K562 (cell line): Measurements from ENCODE around the gene BST1. TPM values are rescaled to one million over a fixed set of nuclear protein-coding genes. Genes with fewer than 3 reads are reported as not detected.

Source experiments
- CBX1 ChIP-seq: sonication (generic); IDR thresholded peaks from 2 replicates; pipeline ENCODE4 v1.6.1; 2016; ENCODE audit warnings: antibody characterized with exemption, low read depth, mild to moderate bottlenecking
- HNRNPK ChIP-seq: fragments of 200-400 bp; formaldehyde crosslinking; IDR thresholded peaks from one replicate; pipeline ENCODE4 v1.6.1; 2018; ENCODE audit warnings: mild to moderate bottlenecking, low read depth, low read length; ENCODE audit not compliant: poor library complexity, severe bottlenecking
- MTA1 ChIP-seq: fragments of 450-650 bp; IDR thresholded peaks from 2 replicates; pipeline ENCODE4 v1.6.1; 2017; ENCODE audit warnings: borderline replicate concordance
- NUFIP1 ChIP-seq: fragments of 450-650 bp; IDR thresholded peaks from 2 replicates; pipeline ENCODE4 v1.6.1; 2018; ENCODE audit not compliant: partially characterized antibody
- PRDM10 ChIP-seq: fragments of 450-650 bp; IDR thresholded peaks from 2 replicates; pipeline ENCODE4 v1.6.1; 2018; ENCODE audit not compliant: partially characterized antibody
- TAL1 ChIP-seq: fragments of 450-650 bp; IDR thresholded peaks from 2 replicates; pipeline ENCODE4 v1.6.1; 2016; ENCODE audit warnings: mild to moderate bottlenecking
- XRCC3 ChIP-seq: fragments of 450-650 bp; IDR thresholded peaks from 2 replicates; pipeline ENCODE4 v1.6.1; 2017; ENCODE audit warnings: mild to moderate bottlenecking, moderate library complexity
- ZBTB1 ChIP-seq: sonication (generic); formaldehyde crosslinking; IDR thresholded peaks from 2 replicates; pipeline ENCODE4 v1.8.1; 2023; ENCODE audit warnings: missing genetic modification reagents, low read depth, mild to moderate bottlenecking, borderline replicate concordance
- ZNF384 ChIP-seq: IDR thresholded peaks from 2 replicates; pipeline ENCODE4 v1.6.1; 2012; ENCODE audit warnings: low read depth, low read length, improper control_type of control experiment
- ZNF584 ChIP-seq: fragments of 200-800 bp; sonication (Bioruptor generic); IDR thresholded peaks from 2 replicates; pipeline ENCODE4 v1.6.1; 2016; ENCODE audit warnings: low read depth, mild to moderate bottlenecking, missing genetic modification characterization, missing compliant biosample characterization
- polyA plus RNA-seq, 8 experiments: library from polyadenylated mRNA; depleted of rRNA in 4 of 8; stranded (reverse) in 5 of 8; unstranded in 3 of 8; fragments of >200 nt; fragmentation: Nextera tagmentation in 2 of 8; fragmentation: Illumina TruSeq in 1 of 8; extraction: Ambion mirVana in 2 of 8; extraction: Trizol in 1 of 8; gene quantifications; 2 replicates each; pipeline versions ENCODE4 v1.2.1 to v1.2.3, GENCODE V29; 2011 to 2014; ENCODE audit warnings: inconsistent platforms in 1 of 8, missing spikeins in 1 of 8
- total RNA-seq, 7 experiments: library from RNA; depleted of rRNA in 6 of 7; stranded (reverse); fragments of >200 nt in 6 of 7; fragmentation: Illumina TruSeq in 2 of 7; extraction: Trizol in 2 of 7; gene quantifications; 2 replicates each; pipeline versions ENCODE4 v1.2.1 to v1.2.3, GENCODE V29; 2011 to 2021; ENCODE audit warnings: low replicate concordance in 1 of 7
- TF ChIP-seq, protein P1 (sequence below), 2 experiments: fragments of 450-650 bp in 1 of 2; sonication (generic) in 1 of 2; formaldehyde crosslinking in 1 of 2; IDR thresholded peaks; 2 replicates each; pipeline versions ENCODE4 v1.7.1 to v1.9.0; 2016 to 2022; ENCODE audit warnings: inconsistent platforms in 1 of 2, mild to moderate bottlenecking in 1 of 2, missing genetic modification reagents in 1 of 2
- TF ChIP-seq, protein P2 (sequence below): IDR thresholded peaks from 3 replicates; pipeline ENCODE4 v1.6.1; 2011; ENCODE audit warnings: borderline replicate concordance, mild to moderate bottlenecking; ENCODE audit not compliant: insufficient read length, insufficient read depth

The BST1 gene
- total and polyA plus RNA-seq, 9 of the 15 experiments (the other 6 are each of a cell fraction or from before 2014, with no cell fraction given), result 0.04 to 0.38 (median 0.07) TPM; not detected in 6

- TF ChIP-seq, protein P1, sequence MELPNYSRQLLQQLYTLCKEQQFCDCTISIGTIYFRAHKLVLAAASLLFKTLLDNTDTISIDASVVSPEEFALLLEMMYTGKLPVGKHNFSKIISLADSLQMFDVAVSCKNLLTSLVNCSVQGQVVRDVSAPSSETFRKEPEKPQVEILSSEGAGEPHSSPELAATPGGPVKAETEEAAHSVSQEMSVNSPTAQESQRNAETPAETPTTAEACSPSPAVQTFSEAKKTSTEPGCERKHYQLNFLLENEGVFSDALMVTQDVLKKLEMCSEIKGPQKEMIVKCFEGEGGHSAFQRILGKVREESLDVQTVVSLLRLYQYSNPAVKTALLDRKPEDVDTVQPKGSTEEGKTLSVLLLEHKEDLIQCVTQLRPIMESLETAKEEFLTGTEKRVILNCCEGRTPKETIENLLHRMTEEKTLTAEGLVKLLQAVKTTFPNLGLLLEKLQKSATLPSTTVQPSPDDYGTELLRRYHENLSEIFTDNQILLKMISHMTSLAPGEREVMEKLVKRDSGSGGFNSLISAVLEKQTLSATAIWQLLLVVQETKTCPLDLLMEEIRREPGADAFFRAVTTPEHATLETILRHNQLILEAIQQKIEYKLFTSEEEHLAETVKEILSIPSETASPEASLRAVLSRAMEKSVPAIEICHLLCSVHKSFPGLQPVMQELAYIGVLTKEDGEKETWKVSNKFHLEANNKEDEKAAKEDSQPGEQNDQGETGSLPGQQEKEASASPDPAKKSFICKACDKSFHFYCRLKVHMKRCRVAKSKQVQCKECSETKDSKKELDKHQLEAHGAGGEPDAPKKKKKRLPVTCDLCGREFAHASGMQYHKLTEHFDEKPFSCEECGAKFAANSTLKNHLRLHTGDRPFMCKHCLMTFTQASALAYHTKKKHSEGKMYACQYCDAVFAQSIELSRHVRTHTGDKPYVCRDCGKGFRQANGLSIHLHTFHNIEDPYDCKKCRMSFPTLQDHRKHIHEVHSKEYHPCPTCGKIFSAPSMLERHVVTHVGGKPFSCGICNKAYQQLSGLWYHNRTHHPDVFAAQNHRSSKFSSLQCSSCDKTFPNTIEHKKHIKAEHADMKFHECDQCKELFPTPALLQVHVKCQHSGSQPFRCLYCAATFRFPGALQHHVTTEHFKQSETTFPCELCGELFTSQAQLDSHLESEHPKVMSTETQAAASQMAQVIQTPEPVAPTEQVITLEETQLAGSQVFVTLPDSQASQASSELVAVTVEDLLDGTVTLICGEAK (IDR thresholded peaks at IDR 0.05), result no peak
- TF ChIP-seq, protein P1 (CRISPR knock-in tag; IDR thresholded peaks at IDR 0.05), result no peak
- TF ChIP-seq ZNF384 (no peak), CBX1 (peak; percentile 50), MTA1 (no peak), ZNF584 (CRISPR knock-in tag) (no peak), HNRNPK (no peak), PRDM10 (no peak), NUFIP1 (no peak), XRCC3 (no peak), TAL1 (no peak), ZBTB1 (CRISPR knock-in tag) (0 out of 2 replicates have a peak, but pooled peaks have one; percentile 68)
- TF ChIP-seq, protein P2, sequence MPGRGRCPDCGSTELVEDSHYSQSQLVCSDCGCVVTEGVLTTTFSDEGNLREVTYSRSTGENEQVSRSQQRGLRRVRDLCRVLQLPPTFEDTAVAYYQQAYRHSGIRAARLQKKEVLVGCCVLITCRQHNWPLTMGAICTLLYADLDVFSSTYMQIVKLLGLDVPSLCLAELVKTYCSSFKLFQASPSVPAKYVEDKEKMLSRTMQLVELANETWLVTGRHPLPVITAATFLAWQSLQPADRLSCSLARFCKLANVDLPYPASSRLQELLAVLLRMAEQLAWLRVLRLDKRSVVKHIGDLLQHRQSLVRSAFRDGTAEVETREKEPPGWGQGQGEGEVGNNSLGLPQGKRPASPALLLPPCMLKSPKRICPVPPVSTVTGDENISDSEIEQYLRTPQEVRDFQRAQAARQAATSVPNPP, result no peak
Observed at GRCh38 chr4:15655223-15656037, 47.4 kb upstream of the BST1 start, which contains the start of gene FBXL5 (continued).
